ENCODE results near the gene SLC25A26. TPM values are rescaled to one million over a fixed set of nuclear protein-coding genes. Genes with fewer than 3 reads are reported as not detected.

SLC25A26 gene
- total RNA-seq, 4 donors from 2014 or later, result 4.2 to 17.3 (median 12.2) TPM

DNA sequence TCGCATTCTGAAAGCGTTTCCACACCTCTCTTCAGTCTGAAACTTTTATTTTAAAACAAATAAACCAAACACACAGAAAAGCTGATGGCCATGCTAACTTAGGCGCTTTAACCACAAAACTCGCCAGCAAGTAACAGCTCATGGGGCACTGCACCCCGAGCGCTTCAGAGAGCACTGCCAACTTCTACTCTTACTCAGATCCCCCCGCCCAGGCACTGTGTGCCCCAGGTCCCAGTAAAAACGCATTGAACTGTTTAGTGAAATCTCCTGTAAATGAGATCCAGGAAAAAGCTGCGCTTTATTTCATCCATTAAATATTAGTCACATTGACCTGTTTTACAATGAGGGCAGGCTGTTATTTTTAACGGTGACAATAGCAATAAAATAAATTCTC, 180.4 kb downstream of the SLC25A26 start:
- 55 to 75% methylated on average over 3 to 10 of the region's 10 CpGs for WGBS, 2 donors (ENCODE audit: low coverage in 1 of 2)
- H3K4me1 ChIP-seq, result peaks cover 13 to 38% (median 24%) of the 10 kb centered on the region in 4 donors
- TF ChIP-seq EP300 (IDR thresholded peaks at IDR 0.05; ENCODE audit: low read depth) (no peak), POLR2A (IDR thresholded peaks at IDR 0.05) (no peak), POLR2AphosphoS5 (IDR thresholded peaks at IDR 0.05) (no peak)
- TF ChIP-seq, protein P1, sequence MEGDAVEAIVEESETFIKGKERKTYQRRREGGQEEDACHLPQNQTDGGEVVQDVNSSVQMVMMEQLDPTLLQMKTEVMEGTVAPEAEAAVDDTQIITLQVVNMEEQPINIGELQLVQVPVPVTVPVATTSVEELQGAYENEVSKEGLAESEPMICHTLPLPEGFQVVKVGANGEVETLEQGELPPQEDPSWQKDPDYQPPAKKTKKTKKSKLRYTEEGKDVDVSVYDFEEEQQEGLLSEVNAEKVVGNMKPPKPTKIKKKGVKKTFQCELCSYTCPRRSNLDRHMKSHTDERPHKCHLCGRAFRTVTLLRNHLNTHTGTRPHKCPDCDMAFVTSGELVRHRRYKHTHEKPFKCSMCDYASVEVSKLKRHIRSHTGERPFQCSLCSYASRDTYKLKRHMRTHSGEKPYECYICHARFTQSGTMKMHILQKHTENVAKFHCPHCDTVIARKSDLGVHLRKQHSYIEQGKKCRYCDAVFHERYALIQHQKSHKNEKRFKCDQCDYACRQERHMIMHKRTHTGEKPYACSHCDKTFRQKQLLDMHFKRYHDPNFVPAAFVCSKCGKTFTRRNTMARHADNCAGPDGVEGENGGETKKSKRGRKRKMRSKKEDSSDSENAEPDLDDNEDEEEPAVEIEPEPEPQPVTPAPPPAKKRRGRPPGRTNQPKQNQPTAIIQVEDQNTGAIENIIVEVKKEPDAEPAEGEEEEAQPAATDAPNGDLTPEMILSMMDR (IDR thresholded peaks at IDR 0.05), result no peak
- no peak for DNase-seq
- H3K27me3 ChIP-seq, result no peaks in the 10 kb centered on the region
- intact Hi-C loops (cut with DNase I; ENCODE audit: low total_unique reads), result no loop called here
- H3K27ac ChIP-seq, result peak overlapping the region in 3 of 4 donors; percentile 42 to 87 (median 65)
- H3K36me3 ChIP-seq, result peaks cover 0 to 27% (median 7%) of the 10 kb centered on the region in 4 donors
- no peaks in the 10 kb centered on the region for H3K9me3 ChIP-seq
- in situ Hi-C loops (cut with MboI; ENCODE audit: low pct_ligation_motif_present in 1 of 4, low pct_unique_long_range_greater_than_20kb in 1 of 4, low sequenced_read_pairs in 3 of 4), result loop anchor here in 3 of 4 donors (10.0 to 25.0 kb wide), 2 partner anchors 411 to 414 kb away; no protein-coding TSS in a partner anchor
- H3K4me3 ChIP-seq, result no peak overlapping the region

DNA sequence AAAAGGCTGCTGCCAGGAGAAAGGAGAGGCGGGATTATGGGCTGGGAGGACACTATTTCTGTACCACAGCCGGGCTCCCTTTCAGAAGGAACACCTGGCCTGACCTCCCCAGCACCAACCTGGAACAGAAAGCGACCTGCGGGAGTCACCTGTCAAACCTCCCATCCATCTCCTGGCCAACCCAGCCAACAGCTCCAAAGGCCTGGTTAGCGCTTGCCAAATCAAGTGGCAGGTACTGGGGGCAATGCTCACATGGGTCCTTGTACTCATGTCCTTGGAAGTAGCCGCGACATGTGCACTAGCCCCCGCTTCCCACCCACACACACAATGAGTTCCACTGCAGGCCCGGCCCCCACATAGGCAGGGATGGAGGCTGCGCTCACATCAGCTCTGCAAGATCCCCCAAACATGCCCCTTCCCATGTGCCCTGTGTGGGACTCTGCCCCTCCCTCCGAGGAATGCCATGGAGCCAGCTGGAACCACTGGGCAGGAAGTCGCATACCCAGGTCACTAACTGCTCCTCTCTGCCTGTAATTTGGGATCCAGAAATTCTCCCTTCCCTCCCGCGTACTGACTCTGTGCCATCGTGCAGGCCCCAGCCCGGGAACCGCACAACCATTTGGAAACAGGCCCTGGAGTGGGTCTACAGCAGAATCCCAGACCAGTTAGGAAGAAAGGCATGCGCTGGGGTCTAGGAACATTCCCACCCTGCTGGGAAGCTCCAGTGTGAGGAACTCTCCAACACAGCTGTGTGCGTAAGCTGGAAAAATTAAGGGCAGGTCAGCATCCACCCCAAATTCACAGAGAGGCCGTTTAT, 181.1 kb downstream of the SLC25A26 start:
- in situ Hi-C loops (cut with MboI; ENCODE audit: low pct_ligation_motif_present in 1 of 4, low pct_unique_long_range_greater_than_20kb in 1 of 4, low sequenced_read_pairs in 3 of 4), result loop anchor here in 3 of 4 donors (10.0 to 25.0 kb wide), 2 partner anchors 410 to 413 kb away; no protein-coding TSS in a partner anchor
- H3K4me1 ChIP-seq, result peaks cover 13 to 43% (median 31%) of the 10 kb centered on the region in 4 donors
- no peak overlapping the region for H3K4me3 ChIP-seq
- intact Hi-C loops (cut with DNase I; ENCODE audit: low total_unique reads), result no loop called here
- 80 to 82% methylated on average over 1 to 18 of the region's 20 CpGs for WGBS, 2 donors (ENCODE audit: low coverage in 1 of 2)
- no peaks in the 10 kb centered on the region for H3K9me3 ChIP-seq
- no peak for DNase-seq
- H3K27me3 ChIP-seq, result no peaks in the 10 kb centered on the region
- peaks cover 0 to 26% (median 6%) of the 10 kb centered on the region in 4 donors for H3K36me3 ChIP-seq
- peak overlapping the region in 3 of 4 donors; percentile 65 to 87 (median 76) for H3K27ac ChIP-seq
- TF ChIP-seq POLR2A (IDR thresholded peaks at IDR 0.05) (no peak), POLR2AphosphoS5 (IDR thresholded peaks at IDR 0.05) (no peak), EP300 (IDR thresholded peaks at IDR 0.05; ENCODE audit: low read depth) (no peak)
- TF ChIP-seq, protein P1 (IDR thresholded peaks at IDR 0.05), result no peak

DNA sequence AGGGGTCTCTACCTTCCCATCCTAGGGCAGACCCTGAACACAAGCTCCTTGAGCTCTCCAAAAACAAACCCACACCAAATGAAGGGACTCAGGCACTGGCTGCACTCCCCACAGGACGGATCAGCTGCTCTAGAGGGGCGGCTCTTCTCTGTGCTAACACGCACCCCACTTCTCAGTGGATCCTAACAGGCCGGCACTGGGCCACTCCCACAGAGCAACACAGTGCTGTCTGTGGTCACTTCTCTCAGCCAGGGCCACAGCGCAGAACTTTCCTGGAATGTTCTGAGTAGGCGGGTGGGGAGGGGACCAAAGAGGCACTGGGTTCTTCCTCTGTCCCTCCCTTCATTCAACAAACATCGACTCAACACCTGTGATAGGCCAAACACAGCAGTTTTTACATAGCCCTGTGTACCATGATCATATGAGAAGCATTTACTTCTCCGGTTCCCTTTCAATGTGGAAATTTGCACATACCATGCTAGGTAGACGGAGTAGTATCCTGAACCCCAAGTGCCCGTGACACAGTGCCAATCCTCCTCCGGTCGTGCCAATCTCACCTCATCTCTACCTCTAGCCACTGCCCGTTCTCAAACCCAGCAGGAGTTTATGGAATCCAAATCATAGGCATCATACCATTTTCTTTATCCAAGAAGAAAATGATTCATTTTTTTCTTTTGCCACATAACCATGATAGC, 181.9 kb downstream of the SLC25A26 start:
- no peaks in the 10 kb centered on the region for H3K9me3 ChIP-seq
- peaks cover 0 to 25% (median 7%) of the 10 kb centered on the region in 4 donors for H3K36me3 ChIP-seq
- no peak overlapping the region for H3K4me3 ChIP-seq
- no peak for TF ChIP-seq POLR2AphosphoS5 (IDR thresholded peaks at IDR 0.05)
- no peak for TF ChIP-seq EP300 (IDR thresholded peaks at IDR 0.05; ENCODE audit: low read depth)
- TF ChIP-seq, protein P1 (IDR thresholded peaks at IDR 0.05), result no peak
- no peak for TF ChIP-seq POLR2A (IDR thresholded peaks at IDR 0.05)
- peak overlapping the region; percentile 5 to 87 (median 70) for H3K27ac ChIP-seq
- DNase-seq, result no peak
- intact Hi-C loops (cut with DNase I; ENCODE audit: low total_unique reads), result no loop called here
- WGBS, 2 donors (ENCODE audit: low coverage in 1 of 2), result 78 to 90% methylated on average over 7 to 13 of the region's 13 CpGs
- H3K27me3 ChIP-seq, result no peaks in the 10 kb centered on the region
- in situ Hi-C loops (cut with MboI; ENCODE audit: low pct_ligation_motif_present in 1 of 4, low pct_unique_long_range_greater_than_20kb in 1 of 4, low sequenced_read_pairs in 3 of 4), result loop anchor here in 3 of 4 donors (10.0 to 25.0 kb wide), 2 partner anchors 410 to 412 kb away; no protein-coding TSS in a partner anchor
- H3K4me1 ChIP-seq, result peaks cover 13 to 48% (median 35%) of the 10 kb centered on the region in 4 donors

Measured in transverse colon (tissue), 4 donors.